Measurements from ENCODE around the gene GADL1.

DNA sequence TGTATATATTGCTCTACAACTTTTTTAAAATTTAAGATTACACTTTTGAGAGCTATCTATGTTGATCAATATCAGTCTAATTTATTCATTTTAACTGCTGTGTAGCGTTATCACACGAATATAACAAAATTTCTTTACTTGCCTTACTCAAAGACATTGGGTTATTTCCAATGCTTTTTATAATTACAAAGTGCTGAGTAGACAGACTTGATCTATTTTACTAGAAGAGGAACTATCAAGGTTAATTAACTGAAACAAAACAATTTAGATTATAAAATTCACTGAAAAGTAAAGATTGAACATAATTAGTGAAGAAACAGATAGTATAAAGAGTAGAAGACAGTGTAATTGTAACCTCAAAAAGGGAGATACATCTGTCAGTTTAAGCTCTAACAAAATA, 182.6 kb downstream of the GADL1 start:
- TF ChIP-seq, protein P1, sequence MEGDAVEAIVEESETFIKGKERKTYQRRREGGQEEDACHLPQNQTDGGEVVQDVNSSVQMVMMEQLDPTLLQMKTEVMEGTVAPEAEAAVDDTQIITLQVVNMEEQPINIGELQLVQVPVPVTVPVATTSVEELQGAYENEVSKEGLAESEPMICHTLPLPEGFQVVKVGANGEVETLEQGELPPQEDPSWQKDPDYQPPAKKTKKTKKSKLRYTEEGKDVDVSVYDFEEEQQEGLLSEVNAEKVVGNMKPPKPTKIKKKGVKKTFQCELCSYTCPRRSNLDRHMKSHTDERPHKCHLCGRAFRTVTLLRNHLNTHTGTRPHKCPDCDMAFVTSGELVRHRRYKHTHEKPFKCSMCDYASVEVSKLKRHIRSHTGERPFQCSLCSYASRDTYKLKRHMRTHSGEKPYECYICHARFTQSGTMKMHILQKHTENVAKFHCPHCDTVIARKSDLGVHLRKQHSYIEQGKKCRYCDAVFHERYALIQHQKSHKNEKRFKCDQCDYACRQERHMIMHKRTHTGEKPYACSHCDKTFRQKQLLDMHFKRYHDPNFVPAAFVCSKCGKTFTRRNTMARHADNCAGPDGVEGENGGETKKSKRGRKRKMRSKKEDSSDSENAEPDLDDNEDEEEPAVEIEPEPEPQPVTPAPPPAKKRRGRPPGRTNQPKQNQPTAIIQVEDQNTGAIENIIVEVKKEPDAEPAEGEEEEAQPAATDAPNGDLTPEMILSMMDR (optimal IDR thresholded peaks at IDR 0.05 in 1 of 3, IDR thresholded peaks at IDR 0.05 in 1 of 3, conservative IDR thresholded peaks at IDR 0.05 in 1 of 3; ENCODE audit: extremely low read depth in 1 of 3, insufficient read depth in 2 of 3, low read length in 3 of 3): no peak
- TF ChIP-seq EZH2 (IDR thresholded peaks at IDR 0.05; ENCODE audit: low read length): no peak
